ENCODE measurements around the gene DNAAF3. TPM values are rescaled to one million over a fixed set of nuclear protein-coding genes. Genes with fewer than 3 reads are reported as not detected.
A peak's percentile ranks its signal among the peaks of the same experiment; 100 is the strongest.

Gene DNAAF3
- total RNA-seq, 1 experiment from 2014 or later, result 4.0 TPM

- no peak for DNase-seq (ENCODE audit: low read depth)
Measured at GRCh38 chr19:55153652-55154264, 12.7 kb downstream of the DNAAF3 start.

GRCh38 chr19:55152017-55152416 is 14.4 kb downstream of the DNAAF3 start:
- DNase-seq (ENCODE audit: low read depth), result no peak

GRCh38 chr19:55149078-55150003 is 17.1 kb downstream of the DNAAF3 start, which contains the start of gene TNNT1:
Gene TNNT1 (minus strand): TSS chr19:55149206. CDS start chr19:55147157, 2,049 bp downstream.
- no peak for DNase-seq (ENCODE audit: low read depth)

GRCh38 chr19:55147545-55148251 is 18.7 kb downstream of the DNAAF3 start:
- no peak for DNase-seq (ENCODE audit: low read depth)

- DNase-seq (ENCODE audit: low read depth), result peak; percentile 54
Measured at GRCh38 chr19:55146705-55147273, 19.6 kb downstream of the DNAAF3 start.

GRCh38 chr19:55146078-55146704 is 20.2 kb downstream of the DNAAF3 start:
- DNase-seq (ENCODE audit: low read depth), result peak; percentile 45

GRCh38 chr19:55145232-55145631 is 21.2 kb downstream of the DNAAF3 start:
- DNase-seq (ENCODE audit: low read depth), result no peak

- no peak for DNase-seq (ENCODE audit: low read depth)
Measured at GRCh38 chr19:55141696-55142095, 24.7 kb downstream of the DNAAF3 start.

- DNase-seq (ENCODE audit: low read depth), result no peak
Measured at GRCh38 chr19:55137915-55138314, 28.5 kb downstream of the DNAAF3 start.

GRCh38 chr19:55136399-55137102 is 29.9 kb downstream of the DNAAF3 start:
- no peak for DNase-seq (ENCODE audit: low read depth)

GRCh38 chr19:55134736-55135135 is 31.7 kb downstream of the DNAAF3 start:
- DNase-seq (ENCODE audit: low read depth), result no peak

- DNase-seq (ENCODE audit: low read depth), result no peak
Measured at GRCh38 chr19:55133639-55134444, 32.6 kb downstream of the DNAAF3 start.

GRCh38 chr19:55132453-55133129 is 33.8 kb downstream of the DNAAF3 start:
- DNase-seq (ENCODE audit: low read depth), result no peak

- DNase-seq (ENCODE audit: low read depth), result no peak
Measured at GRCh38 chr19:55131421-55131820, 35.0 kb downstream of the DNAAF3 start.

- DNase-seq (ENCODE audit: low read depth), result no peak
Measured at GRCh38 chr19:55119053-55119452, 47.4 kb downstream of the DNAAF3 start.

- DNase-seq (ENCODE audit: low read depth), result no peak
Measured at GRCh38 chr19:55118401-55118991, 47.9 kb downstream of the DNAAF3 start.

- peak; percentile 99 for DNase-seq (ENCODE audit: low read depth)
Measured at GRCh38 chr19:55117663-55118391, 48.6 kb downstream of the DNAAF3 start.
